GM19468 (cell line): ENCODE data around the gene GPR108.
"Not testable (repeated sequence)": the region's sequence is repeated elsewhere in the genome, so short reads cannot be mapped to it uniquely, and the experiment has no call there.

Experiments
- ATAC-seq: cut with Tn5 transposase; IDR thresholded peaks from one replicate; pipeline ENCODE4 v1.9.1; 2021; ENCODE audit warnings: mild to moderate bottlenecking, moderate library complexity, moderate number of reproducible peaks; ENCODE audit not compliant: unreplicated experiment; ENCODE audit errors: extremely low read depth

GPR108 gene

GRCh38 chr19:6762253-6762797 lies 24.9 kb upstream of the GPR108 start:
- ATAC-seq = not testable (repeated sequence)

GRCh38 chr19:6761053-6761676 lies 23.8 kb upstream of the GPR108 start:
- ATAC-seq = no peak

DNA sequence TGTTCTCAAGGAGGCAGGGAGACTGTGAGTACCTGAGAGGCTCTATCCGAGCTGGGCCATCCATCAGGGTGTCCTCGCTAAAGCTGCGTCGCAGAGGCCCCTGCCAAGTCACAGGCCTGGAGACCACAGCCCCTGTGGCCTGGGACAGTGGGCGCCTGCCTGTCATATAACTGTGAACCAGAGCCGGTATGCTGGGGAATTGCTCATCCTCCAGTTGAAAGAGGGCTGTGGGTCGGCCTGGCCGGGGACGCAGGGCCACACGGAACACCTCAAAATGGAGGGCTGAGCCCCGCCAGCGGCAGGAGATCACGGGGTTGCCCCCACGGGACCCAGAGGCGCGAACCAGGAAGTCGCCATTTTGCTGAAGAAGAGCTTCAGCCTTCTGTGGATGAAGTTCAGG lies 23.2 kb upstream of the GPR108 start:
- ATAC-seq = no peak

GRCh38 chr19:6754653-6755463 lies 17.5 kb upstream of the GPR108 start:
- no peak for ATAC-seq

DNA sequence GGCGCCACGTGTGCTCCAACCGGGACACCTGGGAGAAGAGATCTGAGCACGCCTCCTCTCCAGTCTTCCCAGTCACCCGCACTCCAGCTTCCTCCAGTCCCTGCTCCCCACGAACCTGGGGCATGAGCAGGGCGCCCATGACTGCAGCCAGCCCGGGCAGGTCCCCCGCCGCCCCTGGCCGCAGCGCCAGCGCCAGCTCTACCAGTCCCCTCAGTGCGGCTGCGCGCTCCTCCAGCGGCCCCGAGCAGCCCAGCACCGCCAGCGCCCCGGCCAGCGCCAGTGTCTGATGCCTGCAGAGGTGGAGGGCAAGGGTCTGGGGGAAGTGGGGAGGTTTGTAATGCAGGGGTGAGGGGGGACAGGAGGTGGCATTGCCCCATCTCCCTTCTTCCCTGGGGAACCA lies 16.8 kb upstream of the GPR108 start:
- ATAC-seq = no peak

- no peak for ATAC-seq
Measured at GRCh38 chr19:6753178-6754031, 16.0 kb upstream of the GPR108 start.

GRCh38 chr19:6752256-6753177 lies 15.1 kb upstream of the GPR108 start:
- no peak for ATAC-seq

DNA sequence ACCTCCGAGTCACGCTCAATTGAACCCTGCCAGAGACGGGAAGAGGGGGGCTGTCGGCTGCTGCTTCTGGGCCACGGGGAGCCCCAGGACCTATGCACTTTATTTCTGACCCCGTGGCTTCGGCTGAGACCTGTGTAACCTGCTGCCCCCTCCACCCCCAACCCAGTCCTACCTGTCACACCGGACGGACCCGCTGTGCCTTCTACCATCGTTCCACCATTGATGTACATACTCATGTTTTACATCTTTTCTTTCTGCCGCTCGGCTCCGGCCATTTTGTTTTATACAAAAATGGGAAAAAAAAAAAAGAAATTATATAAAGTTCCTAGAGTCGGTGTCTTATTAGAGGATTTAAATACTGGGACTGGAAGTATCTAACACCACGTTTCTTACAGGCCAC lies 13.8 kb upstream of the GPR108 start:
- ATAC-seq = no peak

GRCh38 chr19:6750062-6750461 lies 12.7 kb upstream of the GPR108 start:
- ATAC-seq = no peak

DNA sequence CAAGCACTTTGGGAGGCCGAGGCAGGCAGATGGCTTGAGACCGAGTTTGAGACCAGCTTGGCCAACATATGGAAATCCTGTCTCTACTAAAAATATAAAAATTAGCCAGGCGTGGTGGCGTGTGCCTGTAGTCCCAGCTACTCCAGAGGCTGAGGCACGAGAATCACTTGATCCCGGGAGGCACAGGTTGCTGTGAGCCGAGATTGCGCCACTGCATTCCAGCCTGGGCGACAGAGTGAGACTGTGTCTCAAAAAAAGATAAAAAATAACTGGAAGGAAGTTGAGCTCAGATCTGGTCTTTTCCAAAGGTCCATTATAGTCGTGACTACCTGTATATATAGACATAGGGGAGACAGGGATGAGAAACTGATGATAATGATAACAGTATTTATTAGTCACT lies 11.2 kb upstream of the GPR108 start:
- ATAC-seq = not testable (repeated sequence)

- no peak for ATAC-seq
Measured at GRCh38 chr19:6745965-6746364, 8.6 kb upstream of the GPR108 start.

GRCh38 chr19:6744381-6745301 lies 7.3 kb upstream of the GPR108 start:
- ATAC-seq = no peak

- ATAC-seq = no peak
Measured at GRCh38 chr19:6743714-6744380, 6.5 kb upstream of the GPR108 start.

DNA sequence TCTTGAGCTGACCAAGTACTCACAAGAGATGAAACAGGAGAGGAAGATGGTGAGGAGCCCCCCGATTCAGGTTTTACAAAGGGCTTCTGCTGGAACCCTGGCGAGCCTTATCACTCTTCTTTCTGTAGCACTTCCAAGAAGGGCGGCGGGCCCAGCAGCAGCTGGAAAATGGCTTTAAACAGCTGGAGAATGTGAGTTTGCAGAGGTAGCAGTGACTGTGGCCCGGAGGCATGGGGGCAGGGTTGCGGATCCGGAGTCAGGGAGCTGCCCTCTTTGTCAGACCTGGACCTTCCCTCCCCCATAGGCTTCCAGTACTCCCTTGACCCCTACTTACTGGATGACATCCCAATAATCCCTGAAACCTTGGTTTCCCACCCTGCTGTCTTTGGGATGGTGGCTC lies 5.7 kb upstream of the GPR108 start:
- no peak for ATAC-seq

DNA sequence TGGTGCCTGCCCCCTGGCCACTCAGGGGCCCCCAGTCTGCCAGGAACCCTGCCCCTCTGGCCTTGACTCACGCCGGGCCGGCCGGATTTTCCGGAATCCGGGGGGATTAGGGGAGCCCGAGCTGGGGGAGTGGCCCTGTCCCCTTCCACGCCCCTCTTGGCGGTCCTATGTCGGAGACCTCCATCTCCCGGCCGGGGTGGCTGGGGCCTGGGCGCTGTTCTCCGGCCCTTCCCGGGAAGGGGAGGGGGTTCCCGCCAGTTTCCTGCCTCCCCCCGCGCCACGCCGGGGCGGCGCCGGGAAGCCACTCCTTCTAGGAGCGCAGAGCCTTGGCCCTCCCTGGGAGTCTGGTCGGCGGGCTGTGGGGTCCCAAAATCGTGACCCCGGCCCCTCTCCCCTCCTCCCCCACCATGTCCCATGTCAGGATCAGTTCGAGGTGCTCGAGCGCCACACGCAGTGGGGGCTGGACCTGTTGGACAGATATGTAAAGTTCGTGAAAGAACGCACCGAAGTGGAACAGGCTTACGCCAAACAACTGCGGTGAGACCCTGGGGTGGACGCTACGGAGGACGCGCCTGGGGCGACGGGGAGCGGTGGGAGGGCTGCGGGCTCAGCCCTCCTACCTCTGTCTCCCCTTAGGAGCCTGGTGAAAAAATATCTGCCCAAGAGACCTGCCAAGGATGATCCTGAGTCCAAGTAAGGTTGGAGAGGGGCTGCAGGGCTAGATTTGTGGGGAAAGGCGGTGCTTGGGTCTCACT lies 3.4 kb upstream of the GPR108 start:
- no peak for ATAC-seq

DNA sequence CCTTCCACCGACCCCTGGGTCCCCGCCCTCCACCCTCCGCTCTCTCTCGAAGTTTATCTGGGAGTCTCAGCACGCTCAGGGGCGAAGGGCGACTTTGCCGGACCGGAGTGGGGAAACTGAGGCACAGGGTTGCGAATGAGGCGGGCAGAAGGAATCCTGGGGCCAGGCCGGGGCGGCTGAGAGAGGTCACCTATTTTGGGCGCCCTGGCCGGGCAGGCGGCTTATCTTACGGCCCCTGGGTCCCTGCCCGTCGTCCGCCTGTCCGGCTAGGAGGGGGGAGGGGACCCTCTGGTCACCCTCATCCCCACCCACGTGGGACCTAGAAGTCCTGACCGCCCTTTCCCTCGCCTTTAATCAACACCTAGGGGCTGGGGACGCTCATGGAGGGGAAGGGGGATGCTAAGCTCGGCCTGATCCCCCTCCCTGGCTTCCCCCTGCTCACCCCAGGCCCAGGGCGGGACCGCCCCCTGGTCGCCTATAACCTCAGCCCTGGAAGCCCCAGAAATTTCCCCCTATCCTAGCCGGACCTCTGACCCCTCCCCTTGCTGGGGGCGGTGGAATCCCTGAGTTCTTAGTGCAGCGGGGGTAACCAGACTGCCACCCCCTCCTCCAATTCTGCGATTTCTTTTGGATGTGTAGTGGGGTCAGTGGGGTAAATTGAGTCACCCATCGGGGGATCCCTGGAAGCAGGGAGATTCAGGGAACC lies 2.7 kb upstream of the GPR108 start:
- ATAC-seq = no peak

DNA sequence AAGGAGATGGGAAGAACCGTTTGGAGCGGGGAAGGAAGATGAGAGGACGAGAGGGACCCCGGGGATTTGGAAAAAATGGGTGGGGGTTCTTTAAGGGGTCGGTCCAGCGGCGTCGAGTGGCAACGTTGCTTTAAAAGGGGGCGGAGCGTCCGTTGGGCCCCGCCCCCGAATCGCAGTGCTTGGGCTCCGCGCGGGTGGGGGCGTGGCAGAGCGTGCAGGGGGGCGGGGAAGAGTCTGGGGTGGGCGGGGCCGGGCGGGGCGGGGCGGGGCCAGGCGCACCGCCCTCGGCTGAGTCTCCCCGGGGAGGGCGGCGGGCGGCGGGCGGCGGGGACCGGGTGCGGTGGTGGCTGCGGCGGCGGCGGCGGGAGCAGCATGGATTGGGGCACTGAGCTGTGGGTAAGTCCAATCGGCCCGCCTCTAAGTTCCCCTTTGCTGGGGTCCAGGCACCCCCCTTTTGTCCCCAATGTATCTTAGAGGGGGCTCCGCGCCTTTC lies 2.1 kb upstream of the GPR108 start, which contains the start of gene TRIP10:
TRIP10 (plus strand) TSS at position 291 of the 493 bp plus-strand sequence; CDS start at position 373, 82 bp downstream.
- no peak for ATAC-seq
